ENCODE results near the gene VOPP1.

The VOPP1 gene

GRCh38 chr7:55484834-55485233 is 87.5 kb downstream of the VOPP1 start:
- Histone ChIP-seq H3K14ac (ENCODE audit: low read length in 2 of 2) (no peak overlapping the region), H3K36me3 (ENCODE audit: control insufficient read depth in 1 of 2, insufficient read depth in 2 of 2, low read depth in 1 of 2, low read length in 2 of 2) (peaks cover 55 to 74% of the 10 kb centered on the region in 2 experiments), H3K23ac (ENCODE audit: low read length in 2 of 2) (no peak overlapping the region), H2BK120ac (ENCODE audit: low read depth, low read length) (no peak overlapping the region), H3K27me3 (ENCODE audit: control insufficient read depth in 1 of 2, insufficient read depth in 1 of 2, low read length in 2 of 2) (no peaks in the 10 kb centered on the region), H3K4me3 (ENCODE audit: insufficient read depth in 1 of 2, low read depth in 1 of 2, low read length in 2 of 2) (no peak overlapping the region), H2AK5ac (ENCODE audit: low read length, severe bottlenecking) (no peak overlapping the region), H3K4ac (ENCODE audit: low read depth in 1 of 2, low read length in 2 of 2) (no peak overlapping the region), H2BK5ac (ENCODE audit: low read depth, low read length, poor library complexity, severe bottlenecking) (no peak overlapping the region), H3K9me3 (ENCODE audit: control insufficient read depth, low read length) (no peaks in the 10 kb centered on the region), H3K9ac (ENCODE audit: low read length) (no peak overlapping the region), H3K79me1 (replicated peaks; ENCODE audit: low read length, poor library complexity, severe bottlenecking) (peaks cover 55% of the 10 kb centered on the region), H3K4me1 (ENCODE audit: control insufficient read depth, insufficient read depth, low read depth, low read length) (peaks cover 7% of the 10 kb centered on the region), H3K18ac (ENCODE audit: low read depth in 1 of 2, low read length in 2 of 2) (no peak overlapping the region), H2AFZ (ENCODE audit: low read depth, low read length) (no peak overlapping the region), H4K8ac (ENCODE audit: low read length) (no peak overlapping the region), H3K4me2 (ENCODE audit: low read length, poor library complexity, severe bottlenecking) (no peak overlapping the region), H2BK15ac (ENCODE audit: low read depth, poor library complexity, severe bottlenecking) (no peak overlapping the region), H3K27ac (ENCODE audit: low read length, poor library complexity, severe bottlenecking) (no peak overlapping the region), H2BK12ac (ENCODE audit: low read length in 2 of 2) (no peak overlapping the region), H4K91ac (ENCODE audit: low read length) (no peak overlapping the region)
- DNase-seq, result no peak
- 85% methylated on average over 3 of the region's 6 CpGs for WGBS

GRCh38 chr7:55484241-55484640 is 88.1 kb downstream of the VOPP1 start:
- Histone ChIP-seq H3K23ac (ENCODE audit: low read length in 2 of 2) (no peak overlapping the region), H2BK120ac (ENCODE audit: low read depth, low read length) (no peak overlapping the region), H3K14ac (ENCODE audit: low read length in 2 of 2) (no peak overlapping the region), H3K36me3 (ENCODE audit: control insufficient read depth in 1 of 2, insufficient read depth in 2 of 2, low read depth in 1 of 2, low read length in 2 of 2) (peaks cover 49 to 68% of the 10 kb centered on the region in 2 experiments), H3K9me3 (ENCODE audit: control insufficient read depth, low read length) (no peaks in the 10 kb centered on the region), H2BK12ac (ENCODE audit: low read length in 2 of 2) (no peak overlapping the region), H4K8ac (ENCODE audit: low read length) (no peak overlapping the region), H2BK5ac (ENCODE audit: low read depth, low read length, poor library complexity, severe bottlenecking) (no peak overlapping the region), H3K18ac (ENCODE audit: low read depth in 1 of 2, low read length in 2 of 2) (no peak overlapping the region), H4K91ac (ENCODE audit: low read length) (no peak overlapping the region), H3K4ac (ENCODE audit: low read depth in 1 of 2, low read length in 2 of 2) (no peak overlapping the region), H2BK15ac (ENCODE audit: low read depth, poor library complexity, severe bottlenecking) (no peak overlapping the region), H3K79me1 (replicated peaks; ENCODE audit: low read length, poor library complexity, severe bottlenecking) (peaks cover 49% of the 10 kb centered on the region), H3K9ac (ENCODE audit: low read length) (no peak overlapping the region), H3K27me3 (ENCODE audit: control insufficient read depth in 1 of 2, insufficient read depth in 1 of 2, low read length in 2 of 2) (no peaks in the 10 kb centered on the region), H2AFZ (ENCODE audit: low read depth, low read length) (no peak overlapping the region), H3K4me1 (ENCODE audit: control insufficient read depth, insufficient read depth, low read depth, low read length) (peaks cover 7% of the 10 kb centered on the region), H2AK5ac (ENCODE audit: low read length, severe bottlenecking) (no peak overlapping the region), H3K27ac (ENCODE audit: low read length, poor library complexity, severe bottlenecking) (no peak overlapping the region), H3K4me3 (ENCODE audit: insufficient read depth in 1 of 2, low read depth in 1 of 2, low read length in 2 of 2) (no peak overlapping the region), H3K4me2 (ENCODE audit: low read length, poor library complexity, severe bottlenecking) (no peak overlapping the region)
- WGBS, result 100% methylated on average over 3 of the region's 5 CpGs
- no peak for DNase-seq

DNA sequence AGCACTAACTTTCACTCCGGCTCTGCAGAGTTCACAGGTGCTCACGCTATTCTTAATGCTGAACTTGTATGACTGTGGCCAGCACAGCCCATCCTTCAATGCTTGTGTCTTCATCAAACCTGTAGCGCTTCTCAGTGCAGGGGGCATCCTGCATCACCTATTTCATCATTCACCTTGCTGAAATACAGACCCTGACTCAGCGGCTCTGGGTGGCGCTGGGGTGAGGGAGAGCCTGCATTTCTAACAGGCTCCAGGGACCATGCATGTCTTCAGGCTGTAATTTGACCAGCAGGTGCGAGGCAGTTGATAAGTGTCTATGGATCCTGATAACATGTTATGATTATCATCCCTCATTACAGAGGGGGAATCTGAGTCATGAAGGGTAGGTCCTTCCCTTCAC is 89.3 kb downstream of the VOPP1 start:
- H3K4me1 ChIP-seq (ENCODE audit: control insufficient read depth, insufficient read depth, low read depth, low read length), result peaks cover 12% of the 10 kb centered on the region
- no peak overlapping the region for H3K18ac ChIP-seq (ENCODE audit: low read depth in 1 of 2, low read length in 2 of 2)
- no peak overlapping the region for H2BK5ac ChIP-seq (ENCODE audit: low read depth, low read length, poor library complexity, severe bottlenecking)
- H2BK12ac ChIP-seq (ENCODE audit: low read length in 2 of 2), result no peak overlapping the region
- H3K9me3 ChIP-seq (ENCODE audit: control insufficient read depth, low read length), result no peaks in the 10 kb centered on the region
- H2AK5ac ChIP-seq (ENCODE audit: low read length, severe bottlenecking), result no peak overlapping the region
- no peak overlapping the region for H3K27ac ChIP-seq (ENCODE audit: low read length, poor library complexity, severe bottlenecking)
- no peak overlapping the region for H3K4me2 ChIP-seq (ENCODE audit: low read length, poor library complexity, severe bottlenecking)
- H3K27me3 ChIP-seq (ENCODE audit: control insufficient read depth in 1 of 2, insufficient read depth in 1 of 2, low read length in 2 of 2), result no peaks in the 10 kb centered on the region
- DNase-seq, result no peak
- no peak overlapping the region for H3K23ac ChIP-seq (ENCODE audit: low read length in 2 of 2)
- H3K36me3 ChIP-seq (ENCODE audit: control insufficient read depth in 1 of 2, insufficient read depth in 2 of 2, low read depth in 1 of 2, low read length in 2 of 2), result peaks cover 37 to 57% of the 10 kb centered on the region in 2 experiments
- no peak overlapping the region for H4K8ac ChIP-seq (ENCODE audit: low read length)
- 97% methylated on average over 5 of the region's 6 CpGs for WGBS
- no peak overlapping the region for H3K14ac ChIP-seq (ENCODE audit: low read length in 2 of 2)
- no peak overlapping the region for H2AFZ ChIP-seq (ENCODE audit: low read depth, low read length)
- no peak overlapping the region for H2BK120ac ChIP-seq (ENCODE audit: low read depth, low read length)
- H3K4ac ChIP-seq (ENCODE audit: low read depth in 1 of 2, low read length in 2 of 2), result no peak overlapping the region
- H3K79me1 ChIP-seq (replicated peaks; ENCODE audit: low read length, poor library complexity, severe bottlenecking), result peaks cover 39% of the 10 kb centered on the region
- no peak overlapping the region for H4K91ac ChIP-seq (ENCODE audit: low read length)
- H3K4me3 ChIP-seq (ENCODE audit: insufficient read depth in 1 of 2, low read depth in 1 of 2, low read length in 2 of 2), result no peak overlapping the region
- H2BK15ac ChIP-seq (ENCODE audit: low read depth, poor library complexity, severe bottlenecking), result no peak overlapping the region
- no peak overlapping the region for H3K9ac ChIP-seq (ENCODE audit: low read length)

- H3K14ac ChIP-seq (ENCODE audit: low read length in 2 of 2), result no peak overlapping the region
- no peak overlapping the region for H2AFZ ChIP-seq (ENCODE audit: low read depth, low read length)
- no peak overlapping the region for H4K8ac ChIP-seq (ENCODE audit: low read length)
- H3K18ac ChIP-seq (ENCODE audit: low read depth in 1 of 2, low read length in 2 of 2), result no peak overlapping the region
- H3K4me1 ChIP-seq (ENCODE audit: control insufficient read depth, insufficient read depth, low read depth, low read length), result peaks cover 28% of the 10 kb centered on the region
- peak overlapping the region in 1 of 2 experiments; percentile 3 for H3K4ac ChIP-seq (ENCODE audit: low read depth in 1 of 2, low read length in 2 of 2)
- H2BK120ac ChIP-seq (ENCODE audit: low read depth, low read length), result no peak overlapping the region
- peak overlapping the region; percentile 31 for H2AK5ac ChIP-seq (ENCODE audit: low read length, severe bottlenecking)
- no peak overlapping the region for H3K27ac ChIP-seq (ENCODE audit: low read length, poor library complexity, severe bottlenecking)
- no peak overlapping the region for H3K9ac ChIP-seq (ENCODE audit: low read length)
- no peak overlapping the region for H2BK12ac ChIP-seq (ENCODE audit: low read length in 2 of 2)
- H3K23ac ChIP-seq (ENCODE audit: low read length in 2 of 2), result no peak overlapping the region
- no peak overlapping the region for H3K4me3 ChIP-seq (ENCODE audit: insufficient read depth in 1 of 2, low read depth in 1 of 2, low read length in 2 of 2)
- H3K9me3 ChIP-seq (ENCODE audit: control insufficient read depth, low read length), result no peaks in the 10 kb centered on the region
- peaks cover 40 to 49% of the 10 kb centered on the region in 2 experiments for H3K36me3 ChIP-seq (ENCODE audit: control insufficient read depth in 1 of 2, insufficient read depth in 2 of 2, low read depth in 1 of 2, low read length in 2 of 2)
- H3K4me2 ChIP-seq (ENCODE audit: low read length, poor library complexity, severe bottlenecking), result no peak overlapping the region
- H3K79me1 ChIP-seq (replicated peaks; ENCODE audit: low read length, poor library complexity, severe bottlenecking), result peaks cover 33% of the 10 kb centered on the region
- no peak overlapping the region for H4K91ac ChIP-seq (ENCODE audit: low read length)
- H3K27me3 ChIP-seq (ENCODE audit: control insufficient read depth in 1 of 2, insufficient read depth in 1 of 2, low read length in 2 of 2), result no peaks in the 10 kb centered on the region
- no peak overlapping the region for H2BK5ac ChIP-seq (ENCODE audit: low read depth, low read length, poor library complexity, severe bottlenecking)
- peak overlapping the region; percentile 6 for H2BK15ac ChIP-seq (ENCODE audit: low read depth, poor library complexity, severe bottlenecking)
- no peak for DNase-seq
- WGBS, result 95% methylated on average over 2 of the region's 2 CpGs
Measured at GRCh38 chr7:55481155-55481554, 91.1 kb downstream of the VOPP1 start.
